KMS-11 (cell line): ENCODE results near the gene PDS5B.

ENCODE experiments used
- H2AFZ ChIP-seq: fragments of 200-600 bp; sonication (generic); 2 replicates; pipeline ENCODE4 v1.6.1; 2016; ENCODE audit warnings: antibody characterized with exemption, mixed run types, low read depth
- H3K27ac ChIP-seq: fragments of 200-600 bp; sonication (generic); 2 replicates; pipeline ENCODE4 v1.6.1; 2016; ENCODE audit warnings: mild to moderate bottlenecking, mixed run types
- H3K27me3 ChIP-seq: fragments of 200-600 bp; sonication (generic); 2 replicates; pipeline ENCODE4 v1.6.1; 2017; ENCODE audit warnings: mild to moderate bottlenecking, low read depth, mixed run types, moderate library complexity; ENCODE audit not compliant: insufficient read depth
- H3K36me3 ChIP-seq: fragments of 200-600 bp; sonication (generic); 2 replicates; pipeline ENCODE4 v1.6.1; 2017; ENCODE audit warnings: mild to moderate bottlenecking, mixed run types; ENCODE audit not compliant: insufficient read depth
- H3K4me1 ChIP-seq: fragments of 200-600 bp; sonication (generic); 2 replicates; pipeline ENCODE4 v1.6.1; 2016; ENCODE audit warnings: mild to moderate bottlenecking, low read depth, mixed run types; ENCODE audit not compliant: poor library complexity, severe bottlenecking
- H3K4me2 ChIP-seq: fragments of 200-600 bp; sonication (generic); 2 replicates; pipeline ENCODE4 v1.7.0; 2016; ENCODE audit warnings: mild to moderate bottlenecking, mixed run types
- H3K4me3 ChIP-seq: fragments of 200-600 bp; sonication (generic); IDR thresholded peaks from 2 replicates; pipeline ENCODE4 v1.6.1; 2017; ENCODE audit warnings: low read depth, low read length, mixed read lengths; ENCODE audit not compliant: insufficient read depth
- H3K79me2 ChIP-seq: fragments of 200-600 bp; sonication (generic); 2 replicates; pipeline ENCODE4 v1.6.1; 2016; ENCODE audit warnings: low read depth, mixed run types; ENCODE audit not compliant: insufficient read depth
- H3K9ac ChIP-seq: fragments of 200-600 bp; sonication (generic); 2 replicates; pipeline ENCODE4 v1.6.1; 2016; ENCODE audit warnings: mild to moderate bottlenecking, mixed run types
- H4K20me1 ChIP-seq: fragments of 200-600 bp; sonication (generic); 2 replicates; pipeline ENCODE4 v1.6.1; 2016; ENCODE audit warnings: mild to moderate bottlenecking, mixed run types; ENCODE audit not compliant: insufficient read depth
- TF ChIP-seq, protein P1 (sequence below): fragments of 200-600 bp; sonication (generic); conservative IDR thresholded peaks from 2 replicates; pipeline ENCODE4 v1.6.1; 2017; ENCODE audit warnings: low read depth, mild to moderate bottlenecking, antibody characterized with exemption, low read length, moderate library complexity, mixed read lengths

PDS5B gene

DNA sequence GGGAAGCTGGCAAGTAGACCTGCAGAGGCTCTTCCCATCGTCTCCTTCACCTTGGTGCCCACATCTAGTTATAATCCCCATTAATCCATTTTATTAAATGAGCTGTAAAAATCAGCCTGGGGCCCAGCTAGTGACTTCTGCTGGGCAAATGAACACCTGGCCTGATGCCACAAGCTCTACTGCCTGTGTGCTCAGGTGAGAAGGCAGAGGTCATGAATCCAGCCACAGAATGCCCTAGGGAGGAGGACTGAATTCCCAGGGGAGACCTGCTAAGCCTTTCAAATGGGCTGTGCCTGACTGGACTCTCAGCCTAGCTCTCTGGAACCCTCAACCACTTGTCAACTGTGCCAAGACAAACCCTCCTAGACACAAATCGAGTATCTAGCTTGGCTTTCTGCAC, 74.0 kb downstream of the PDS5B start:
- no peak overlapping the region for H3K27ac ChIP-seq
- H2AFZ ChIP-seq: no peak overlapping the region
- no peaks in the 10 kb centered on the region for H3K36me3 ChIP-seq
- no peak overlapping the region for H3K4me3 ChIP-seq
- TF ChIP-seq, protein P1, sequence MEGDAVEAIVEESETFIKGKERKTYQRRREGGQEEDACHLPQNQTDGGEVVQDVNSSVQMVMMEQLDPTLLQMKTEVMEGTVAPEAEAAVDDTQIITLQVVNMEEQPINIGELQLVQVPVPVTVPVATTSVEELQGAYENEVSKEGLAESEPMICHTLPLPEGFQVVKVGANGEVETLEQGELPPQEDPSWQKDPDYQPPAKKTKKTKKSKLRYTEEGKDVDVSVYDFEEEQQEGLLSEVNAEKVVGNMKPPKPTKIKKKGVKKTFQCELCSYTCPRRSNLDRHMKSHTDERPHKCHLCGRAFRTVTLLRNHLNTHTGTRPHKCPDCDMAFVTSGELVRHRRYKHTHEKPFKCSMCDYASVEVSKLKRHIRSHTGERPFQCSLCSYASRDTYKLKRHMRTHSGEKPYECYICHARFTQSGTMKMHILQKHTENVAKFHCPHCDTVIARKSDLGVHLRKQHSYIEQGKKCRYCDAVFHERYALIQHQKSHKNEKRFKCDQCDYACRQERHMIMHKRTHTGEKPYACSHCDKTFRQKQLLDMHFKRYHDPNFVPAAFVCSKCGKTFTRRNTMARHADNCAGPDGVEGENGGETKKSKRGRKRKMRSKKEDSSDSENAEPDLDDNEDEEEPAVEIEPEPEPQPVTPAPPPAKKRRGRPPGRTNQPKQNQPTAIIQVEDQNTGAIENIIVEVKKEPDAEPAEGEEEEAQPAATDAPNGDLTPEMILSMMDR: no peak
- no peaks in the 10 kb centered on the region for H3K4me1 ChIP-seq
- H3K9ac ChIP-seq: no peak overlapping the region
- no peaks in the 10 kb centered on the region for H3K27me3 ChIP-seq
- H3K4me2 ChIP-seq: no peak overlapping the region
- no peaks in the 10 kb centered on the region for H4K20me1 ChIP-seq
- H3K79me2 ChIP-seq: no peaks in the 10 kb centered on the region

DNA sequence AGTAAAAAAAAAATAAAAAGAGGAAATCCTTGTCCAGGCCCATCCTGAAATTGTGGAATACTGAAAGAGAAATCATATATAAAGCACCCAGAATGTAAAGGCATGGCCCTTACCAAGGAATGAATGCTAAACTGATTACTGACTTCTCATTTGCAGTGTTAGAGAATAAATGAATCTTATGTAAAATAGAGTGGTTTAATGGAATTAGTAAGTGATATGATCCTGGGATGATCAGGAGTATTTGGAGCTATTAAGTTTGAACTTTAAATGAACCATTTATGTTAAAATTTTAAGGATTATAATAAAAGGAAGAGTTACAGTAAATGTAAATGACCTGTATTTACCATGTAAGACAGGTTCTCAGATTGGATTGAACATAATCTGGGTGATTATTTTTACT, 75.4 kb downstream of the PDS5B start:
- H2AFZ ChIP-seq: no peak overlapping the region
- H3K4me1 ChIP-seq: no peaks in the 10 kb centered on the region
- H3K9ac ChIP-seq: no peak overlapping the region
- no peaks in the 10 kb centered on the region for H3K27me3 ChIP-seq
- no peaks in the 10 kb centered on the region for H4K20me1 ChIP-seq
- H3K79me2 ChIP-seq: no peaks in the 10 kb centered on the region
- TF ChIP-seq, protein P1: no peak
- no peak overlapping the region for H3K4me2 ChIP-seq
- no peaks in the 10 kb centered on the region for H3K36me3 ChIP-seq
- no peak overlapping the region for H3K27ac ChIP-seq
- no peak overlapping the region for H3K4me3 ChIP-seq

DNA sequence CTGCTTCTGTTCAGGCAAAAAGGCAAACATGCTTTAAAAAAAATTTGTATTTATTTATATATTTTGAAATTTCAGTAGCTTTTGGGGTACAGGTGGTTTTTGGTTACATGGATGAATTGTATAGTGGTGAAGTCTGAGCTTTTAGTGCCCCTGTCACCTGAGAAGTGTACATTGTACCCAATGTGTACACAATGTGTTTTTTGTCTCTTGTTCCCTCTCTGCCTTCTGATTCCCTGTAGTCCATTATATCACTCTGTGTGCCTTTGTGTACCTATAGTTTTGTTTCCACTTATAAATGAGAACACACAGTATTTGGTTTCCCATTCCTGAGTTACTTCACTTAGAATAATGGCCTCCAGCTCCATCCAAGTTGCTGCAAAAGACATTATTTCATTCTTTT, 77.4 kb downstream of the PDS5B start:
- TF ChIP-seq, protein P1: no peak
- Histone ChIP-seq H3K27ac (no peak overlapping the region), H3K9ac (no peak overlapping the region), H4K20me1 (no peaks in the 10 kb centered on the region), H3K79me2 (no peaks in the 10 kb centered on the region), H3K27me3 (no peaks in the 10 kb centered on the region), H3K4me2 (no peak overlapping the region), H3K4me1 (no peaks in the 10 kb centered on the region), H3K4me3 (no peak overlapping the region), H3K36me3 (no peaks in the 10 kb centered on the region), H2AFZ (no peak overlapping the region)

DNA sequence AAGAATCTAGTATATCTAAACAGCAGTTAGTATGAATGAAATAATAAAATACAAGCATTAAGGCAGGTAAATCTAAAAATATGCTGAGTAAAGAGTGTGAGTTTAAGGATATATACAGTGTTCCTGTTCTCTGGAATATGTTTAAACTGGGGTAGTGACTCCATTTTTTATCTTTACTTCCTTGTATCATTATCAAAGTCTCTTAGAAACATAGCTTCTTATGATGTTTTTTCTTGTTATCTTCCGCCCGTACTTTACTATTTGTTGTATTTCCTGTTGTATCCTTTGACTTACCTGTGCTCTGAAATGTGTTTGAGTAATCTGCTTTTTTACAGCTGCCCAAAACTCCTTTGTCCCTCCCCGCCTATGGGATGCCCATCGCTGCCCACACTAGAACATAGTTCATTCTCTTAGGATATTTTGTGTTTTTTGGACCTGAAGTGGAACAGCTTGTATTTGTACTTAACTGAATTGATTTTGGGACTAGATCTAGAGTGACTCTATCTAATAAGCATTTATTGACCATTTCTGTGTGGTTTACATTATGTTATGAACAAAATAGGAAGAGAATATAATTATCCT, 80.8 kb downstream of the PDS5B start:
- H2AFZ ChIP-seq: no peak overlapping the region
- no peaks in the 10 kb centered on the region for H3K36me3 ChIP-seq
- H3K27me3 ChIP-seq: no peaks in the 10 kb centered on the region
- TF ChIP-seq, protein P1: no peak
- H3K4me2 ChIP-seq: no peak overlapping the region
- no peaks in the 10 kb centered on the region for H3K79me2 ChIP-seq
- H3K4me3 ChIP-seq: no peak overlapping the region
- H4K20me1 ChIP-seq: no peaks in the 10 kb centered on the region
- no peak overlapping the region for H3K9ac ChIP-seq
- H3K4me1 ChIP-seq: no peaks in the 10 kb centered on the region
- H3K27ac ChIP-seq: no peak overlapping the region
